Activated CD8-positive, alpha-beta memory T cell treated with anti-CD3 and anti-CD28 coated beads, Interleukin-2, amount 50 U/mL, for 24 hours (primary cell): ENCODE data around the gene DNMT1.
"Not testable (repeated sequence)": the region's sequence is repeated elsewhere in the genome, so short reads cannot be mapped to it uniquely, and the experiment has no call there.

ENCODE experiments used
- DNase-seq: peaks from one replicate; pipeline ENCODE4 v3.0.0-alpha.2; 2020; ENCODE audit errors: extremely low read depth

DNMT1 gene

DNA sequence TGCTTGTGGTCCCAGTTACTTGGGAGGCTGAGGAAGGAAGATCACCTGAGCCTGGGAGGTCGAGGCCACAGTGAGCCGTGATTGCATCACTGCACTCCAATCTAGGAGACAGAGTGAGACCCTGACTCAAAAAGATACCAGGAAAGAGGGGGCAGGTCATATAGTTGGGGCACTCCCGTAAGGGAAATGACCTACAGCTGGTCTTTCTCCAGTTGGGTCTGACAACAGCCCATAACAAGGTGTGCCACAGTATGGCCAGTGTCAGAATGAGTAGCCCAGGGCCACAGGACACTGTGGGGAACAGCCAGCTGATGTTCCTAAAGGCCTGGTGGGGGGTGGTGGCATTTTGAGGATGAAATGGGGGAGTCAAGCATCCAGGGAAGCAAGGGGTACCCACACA lies 10.8 kb downstream of the DNMT1 start:
- DNase-seq, result no peak

DNA sequence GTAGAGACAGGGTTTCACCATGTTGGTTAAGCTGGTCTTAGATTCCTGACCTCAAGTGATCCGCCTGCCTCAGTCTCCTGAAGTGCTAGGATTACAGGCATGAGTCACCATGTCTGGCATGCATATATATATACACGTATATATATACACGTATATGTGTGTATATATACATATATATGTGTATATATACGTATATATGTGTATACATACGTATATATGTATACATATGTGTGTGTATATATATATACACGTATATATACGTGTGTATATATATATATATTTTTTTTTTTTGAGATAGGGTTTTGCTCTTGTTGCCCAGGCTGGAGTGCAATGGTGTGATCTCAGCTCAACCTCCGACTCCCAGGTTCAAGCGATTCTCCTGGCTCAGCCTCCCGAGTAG lies 11.9 kb downstream of the DNMT1 start:
- no peak for DNase-seq

DNA sequence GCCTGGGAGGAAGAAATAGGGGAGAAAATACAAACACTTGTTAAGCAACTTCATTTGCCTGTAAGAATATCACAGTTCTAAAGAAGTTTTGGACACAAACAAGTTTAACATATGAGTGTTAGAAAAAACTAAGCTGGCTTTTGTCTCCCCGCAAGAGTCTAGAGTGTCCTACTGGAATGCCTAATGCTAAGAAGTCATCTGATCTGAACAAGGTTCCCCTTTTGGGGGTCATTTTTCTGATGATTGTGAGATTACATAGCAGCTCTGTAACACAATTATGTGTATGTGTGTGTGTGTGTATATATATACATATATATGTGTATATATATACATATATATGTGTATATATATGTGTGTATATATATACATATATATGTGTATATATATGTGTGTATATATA lies 12.7 kb downstream of the DNMT1 start:
- no peak for DNase-seq

- DNase-seq, result no peak
Measured at GRCh38 chr19:10180459-10180858, 14.3 kb downstream of the DNMT1 start.

DNA sequence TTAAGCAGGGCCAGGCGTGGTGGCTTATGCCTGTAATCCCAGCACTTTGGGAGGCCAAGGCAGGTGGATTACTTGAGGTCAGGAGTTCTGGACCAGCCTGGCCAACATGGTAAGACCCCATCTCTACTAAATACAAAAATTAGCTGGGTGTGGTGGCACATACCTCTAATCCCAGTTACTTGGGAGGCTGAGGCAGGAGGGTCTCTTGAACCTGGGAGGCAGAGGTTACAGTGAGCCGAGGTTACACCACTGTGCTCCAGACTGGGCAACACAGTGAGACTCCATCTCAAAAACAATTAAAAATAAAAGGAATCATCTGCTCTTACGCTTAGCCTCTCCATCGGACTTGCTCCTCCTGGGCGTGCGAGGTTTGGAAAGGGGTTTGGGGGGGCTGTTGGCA lies 14.7 kb downstream of the DNMT1 start:
- DNase-seq, result not testable (repeated sequence)

DNA sequence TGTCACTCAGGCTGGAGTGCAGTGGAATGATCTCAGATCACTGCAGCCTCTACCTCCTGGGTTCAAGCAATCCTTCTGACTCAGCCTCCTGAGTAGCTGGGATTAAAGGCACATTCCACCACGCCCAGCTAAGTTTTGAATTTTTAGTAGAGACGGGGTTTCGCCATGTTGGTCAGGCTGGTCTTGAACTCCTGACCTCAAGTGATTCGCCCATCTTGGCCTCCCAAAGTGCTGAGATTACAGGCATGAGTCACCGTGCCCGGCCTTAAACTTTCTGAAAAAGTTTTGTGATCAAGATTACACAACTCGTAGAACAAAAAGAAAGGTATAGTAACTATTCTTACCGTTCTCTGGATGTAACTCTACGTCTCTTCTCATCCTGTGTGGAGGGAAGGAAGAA lies 21.2 kb downstream of the DNMT1 start:
- no peak for DNase-seq

GRCh38 chr19:10168386-10168948 lies 26.3 kb downstream of the DNMT1 start:
- no peak for DNase-seq

DNA sequence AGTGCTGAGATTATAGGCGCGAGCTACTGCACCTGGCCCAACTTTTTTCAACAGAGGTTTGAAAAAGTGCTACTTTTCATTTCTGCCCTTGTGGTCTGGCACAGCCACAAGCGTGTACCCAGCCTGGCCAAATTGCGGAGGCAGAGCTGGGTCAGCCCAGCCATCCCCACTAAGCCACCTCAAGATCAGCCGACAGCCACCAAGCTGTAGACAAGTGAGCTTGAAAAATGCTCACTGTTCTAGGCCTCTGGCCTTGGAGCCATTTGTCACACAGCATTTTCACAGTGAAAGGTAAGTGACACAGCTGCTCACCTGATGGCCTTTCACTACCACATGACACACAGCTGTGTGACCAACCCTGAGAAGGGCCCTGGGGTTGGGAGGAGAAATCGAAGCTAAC lies 27.3 kb downstream of the DNMT1 start:
- DNase-seq, result no peak

DNA sequence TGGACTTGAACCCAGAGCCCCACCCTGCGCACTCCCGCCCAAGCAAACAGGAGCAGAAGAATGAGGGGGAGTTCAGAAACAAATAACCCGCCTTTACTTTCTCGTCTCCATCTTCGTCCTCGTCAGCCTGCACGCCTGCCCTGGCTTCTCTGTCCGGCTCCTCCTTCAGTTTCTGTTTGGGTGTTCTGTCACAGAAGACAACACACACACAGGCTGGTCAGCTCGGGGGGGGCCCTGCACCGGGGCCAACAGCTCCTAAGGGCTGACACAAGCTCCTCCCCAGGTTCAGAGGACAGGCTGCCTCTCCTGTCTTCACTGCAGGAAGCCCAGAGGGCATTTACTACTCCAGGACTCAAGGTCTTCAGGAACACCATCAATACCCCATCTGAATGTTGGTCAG lies 28.3 kb downstream of the DNMT1 start:
- not testable (repeated sequence) for DNase-seq

- no peak for DNase-seq
Measured at GRCh38 chr19:10166046-10166445, 28.7 kb downstream of the DNMT1 start.

DNA sequence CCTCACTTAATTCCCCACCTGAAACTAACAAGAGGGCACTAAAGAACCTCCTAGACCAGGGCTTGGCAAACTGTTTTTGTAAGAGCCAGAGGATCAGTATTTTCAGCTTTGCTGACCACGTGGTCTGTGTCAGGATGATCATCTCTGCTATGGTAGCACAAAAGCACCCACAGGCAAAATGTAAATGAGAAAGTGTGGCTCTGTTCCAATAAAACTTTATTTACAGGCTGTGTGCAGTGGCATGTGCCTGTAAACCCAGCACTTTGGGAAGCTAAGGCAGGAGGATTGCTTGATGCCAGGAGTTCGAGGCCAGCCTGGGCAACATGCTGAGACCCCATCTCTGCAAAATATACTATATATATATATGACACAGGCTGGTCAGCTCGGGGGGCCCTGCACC lies 31.2 kb downstream of the DNMT1 start:
- DNase-seq, result no peak

DNA sequence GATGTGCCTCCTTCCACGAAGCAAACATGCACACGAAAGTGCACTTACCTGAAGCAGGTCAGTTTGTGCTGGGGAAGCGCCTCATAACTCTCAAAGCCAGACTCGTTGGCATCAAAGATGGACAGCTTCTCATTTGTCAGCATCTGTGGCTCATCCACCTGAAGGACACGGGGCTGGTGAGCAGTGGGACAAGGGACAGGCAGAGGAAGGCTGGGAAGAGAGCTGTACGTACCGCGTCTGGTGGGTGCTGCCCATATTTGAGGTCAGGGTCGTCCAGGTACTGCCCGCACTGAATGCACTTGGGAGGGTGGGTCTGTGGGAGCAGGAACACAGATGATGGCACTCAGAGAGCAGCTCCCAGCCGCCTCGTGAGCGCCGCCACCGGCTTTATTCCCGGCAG lies 35.1 kb downstream of the DNMT1 start:
- no peak for DNase-seq

DNA sequence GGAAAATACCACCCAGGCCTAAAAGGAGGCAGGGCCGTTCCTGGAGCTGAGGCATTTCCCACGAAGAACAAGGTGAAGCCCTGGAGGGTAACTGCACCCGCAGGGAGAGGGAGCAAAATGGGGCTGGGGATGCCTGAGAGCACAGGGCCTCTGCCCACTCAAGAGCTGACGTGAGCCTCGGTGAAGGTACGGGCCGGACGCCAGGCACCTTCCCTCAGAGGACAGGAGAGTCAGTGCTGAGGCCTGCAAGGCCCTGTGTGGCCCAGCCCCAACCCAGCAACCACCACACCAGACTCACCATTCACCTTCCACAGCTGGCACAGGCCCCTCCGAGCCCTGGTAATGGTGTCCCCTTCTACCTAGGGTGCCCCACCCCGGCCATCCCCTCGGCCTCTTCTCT lies 36.3 kb downstream of the DNMT1 start:
- no peak for DNase-seq

DNA sequence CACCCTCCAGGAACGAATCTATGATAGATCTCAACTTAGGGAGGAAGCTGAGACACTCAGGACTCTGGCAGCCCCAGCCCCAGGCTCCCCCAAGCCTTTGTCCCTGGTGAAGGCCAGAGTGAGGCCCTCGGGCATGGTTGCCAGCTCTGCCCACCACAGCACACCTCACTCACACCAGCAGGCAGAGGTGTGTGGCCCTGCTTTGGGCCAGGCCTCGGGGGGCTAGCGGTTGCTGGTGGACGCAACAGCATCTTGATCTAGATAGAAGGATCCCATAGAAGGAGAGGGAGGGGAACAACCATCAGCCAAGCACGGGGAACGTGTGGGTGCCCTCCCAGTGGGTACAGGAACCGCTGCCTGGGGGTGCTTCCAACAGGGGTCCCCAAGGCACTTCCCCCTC lies 36.7 kb downstream of the DNMT1 start:
- DNase-seq, result no peak

GRCh38 chr19:10155839-10156238 lies 38.9 kb downstream of the DNMT1 start:
- no peak for DNase-seq

DNA sequence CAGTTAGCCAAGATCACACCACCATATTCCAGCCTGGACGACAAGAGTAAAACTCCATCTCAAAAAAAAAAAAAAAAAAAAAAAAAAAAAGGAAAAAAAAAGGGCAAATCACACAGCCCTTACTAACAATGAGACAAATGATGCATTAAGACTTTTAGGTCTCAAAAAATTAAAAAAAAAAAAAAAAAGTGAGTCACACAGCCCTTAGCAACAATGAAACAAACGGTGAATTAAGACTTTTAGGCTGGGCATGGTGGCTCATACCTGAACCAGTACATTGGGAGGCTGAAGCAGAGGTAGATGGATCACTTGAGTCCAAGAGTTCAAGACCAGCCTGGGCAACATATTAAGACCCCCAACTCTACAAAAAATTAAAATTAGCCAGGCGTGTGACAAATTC lies 42.7 kb downstream of the DNMT1 start:
- DNase-seq, result no peak

GRCh38 chr19:10151521-10151920 lies 43.2 kb downstream of the DNMT1 start:
- DNase-seq, result no peak

- no peak for DNase-seq
Measured at GRCh38 chr19:10149427-10149826, 45.3 kb downstream of the DNMT1 start.

DNA sequence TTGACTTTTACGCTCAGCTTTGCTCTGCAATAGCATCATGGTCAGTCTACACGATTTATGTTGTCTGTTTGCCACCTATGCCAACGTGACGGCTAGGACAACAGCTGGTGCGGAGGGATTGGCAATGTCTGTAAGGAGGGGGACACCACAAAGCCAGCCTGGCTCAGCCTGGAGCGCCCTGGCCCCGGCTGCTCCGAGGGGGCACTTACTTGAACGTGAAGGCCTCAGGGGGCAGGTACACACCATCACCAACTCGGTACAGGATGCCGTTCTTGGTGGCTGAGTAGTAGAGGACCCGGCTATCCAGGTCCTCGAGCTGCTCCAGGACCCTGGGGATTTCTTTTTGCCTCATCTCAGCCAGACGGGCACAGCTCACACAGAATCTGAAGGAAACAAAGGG lies 48.6 kb downstream of the DNMT1 start:
- DNase-seq, result no peak

- no peak for DNase-seq
Measured at GRCh38 chr19:10145031-10145430, 49.7 kb downstream of the DNMT1 start.

GRCh38 chr19:10144361-10144760 lies 50.4 kb downstream of the DNMT1 start:
- no peak for DNase-seq

- DNase-seq, result no peak
Measured at GRCh38 chr19:10143681-10144080, 51.1 kb downstream of the DNMT1 start.

DNA sequence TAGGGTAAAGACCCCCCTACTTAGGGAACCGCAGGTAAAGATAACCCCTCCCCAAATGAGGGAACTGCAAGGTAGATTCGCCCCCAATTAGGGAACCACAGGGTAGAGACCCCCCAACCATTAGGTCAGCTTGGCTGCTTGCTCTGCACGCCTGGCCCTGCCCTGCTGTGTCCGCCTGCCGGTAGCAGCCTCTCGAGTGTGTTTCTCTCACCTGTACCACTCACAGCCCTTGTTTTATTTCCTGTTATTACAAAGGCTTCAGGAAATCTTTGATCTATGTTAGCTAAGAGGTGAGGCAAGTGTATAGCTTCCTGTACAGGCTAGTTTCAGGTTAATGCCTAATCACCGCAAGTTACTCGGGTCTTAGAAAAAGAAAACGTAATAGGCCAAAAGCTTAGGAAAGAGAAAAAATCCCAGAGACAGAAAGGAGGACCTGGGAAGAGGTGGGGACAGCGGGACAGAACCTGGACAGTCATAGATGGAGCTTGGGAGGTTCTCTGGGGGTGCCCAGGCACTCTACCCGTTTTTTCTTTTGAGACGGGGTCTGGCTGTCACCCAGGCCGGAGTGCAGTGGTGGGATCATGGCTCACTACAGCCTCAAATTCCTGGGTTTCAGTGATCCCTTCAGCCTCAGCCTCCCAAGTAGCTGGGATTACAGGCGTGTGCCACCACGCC lies 51.9 kb downstream of the DNMT1 start:
- DNase-seq, result no peak

DNA sequence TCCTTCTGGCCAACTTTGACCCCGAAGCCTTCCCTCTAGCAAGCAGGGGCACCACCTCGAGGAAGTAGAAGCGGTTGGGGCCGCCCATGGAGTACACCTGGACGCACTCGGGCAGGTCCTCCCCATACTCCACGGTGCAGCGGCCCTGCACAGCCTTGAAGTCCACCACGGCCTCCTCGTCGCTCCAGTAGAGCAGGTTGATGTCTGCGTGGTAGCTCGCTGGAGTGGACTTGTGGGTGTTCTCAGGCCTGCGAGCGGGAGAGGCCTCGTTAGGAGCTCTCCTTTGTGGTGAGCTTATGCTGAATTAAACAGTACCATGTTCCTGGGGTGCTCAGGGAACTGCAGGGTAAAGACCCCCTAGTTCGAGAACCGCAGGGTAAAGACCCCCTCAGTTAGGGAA lies 52.8 kb downstream of the DNMT1 start:
- DNase-seq, result no peak
